OCI-LY1 (cell line): ENCODE data around the gene TRAK1.

Experiments
- EZH2 ChIP-seq: fragments of 200-600 bp; sonication (generic), shearing (Covaris generic); IDR thresholded peaks from 2 replicates; pipeline ENCODE4 v1.8.0; 2017; ENCODE audit warnings: borderline replicate concordance, mixed run types, mild to moderate bottlenecking, antibody characterized with exemption, low read length, moderate library complexity, mixed read lengths
- TF ChIP-seq, protein P1 (sequence below): fragments of 200-600 bp; sonication (generic), shearing (Covaris generic); IDR thresholded peaks from 2 replicates; pipeline ENCODE4 v1.5.1; 2017; ENCODE audit warnings: mild to moderate bottlenecking, antibody characterized with exemption, low read length, moderate library complexity, mixed read lengths

DNA sequence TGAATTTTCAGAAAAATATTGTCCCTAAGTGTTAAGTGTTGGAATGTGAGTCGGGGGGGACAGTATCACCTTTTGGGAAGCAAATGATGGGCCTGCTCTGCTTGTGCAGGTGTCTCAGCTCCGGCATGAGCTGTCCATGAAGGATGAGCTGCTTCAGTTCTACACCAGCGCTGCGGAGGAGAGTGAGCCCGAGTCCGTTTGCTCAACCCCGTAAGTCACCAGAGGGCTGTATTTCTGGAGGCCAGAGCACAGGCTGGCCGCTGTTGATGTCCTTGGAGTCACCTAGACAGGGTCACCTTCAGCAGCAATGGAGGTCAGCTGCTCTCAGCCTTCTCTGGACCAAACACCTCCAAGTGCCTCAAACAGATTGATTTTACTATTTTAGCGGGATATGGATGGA is 96.8 kb downstream of the TRAK1 start:
- TF ChIP-seq, protein P1, sequence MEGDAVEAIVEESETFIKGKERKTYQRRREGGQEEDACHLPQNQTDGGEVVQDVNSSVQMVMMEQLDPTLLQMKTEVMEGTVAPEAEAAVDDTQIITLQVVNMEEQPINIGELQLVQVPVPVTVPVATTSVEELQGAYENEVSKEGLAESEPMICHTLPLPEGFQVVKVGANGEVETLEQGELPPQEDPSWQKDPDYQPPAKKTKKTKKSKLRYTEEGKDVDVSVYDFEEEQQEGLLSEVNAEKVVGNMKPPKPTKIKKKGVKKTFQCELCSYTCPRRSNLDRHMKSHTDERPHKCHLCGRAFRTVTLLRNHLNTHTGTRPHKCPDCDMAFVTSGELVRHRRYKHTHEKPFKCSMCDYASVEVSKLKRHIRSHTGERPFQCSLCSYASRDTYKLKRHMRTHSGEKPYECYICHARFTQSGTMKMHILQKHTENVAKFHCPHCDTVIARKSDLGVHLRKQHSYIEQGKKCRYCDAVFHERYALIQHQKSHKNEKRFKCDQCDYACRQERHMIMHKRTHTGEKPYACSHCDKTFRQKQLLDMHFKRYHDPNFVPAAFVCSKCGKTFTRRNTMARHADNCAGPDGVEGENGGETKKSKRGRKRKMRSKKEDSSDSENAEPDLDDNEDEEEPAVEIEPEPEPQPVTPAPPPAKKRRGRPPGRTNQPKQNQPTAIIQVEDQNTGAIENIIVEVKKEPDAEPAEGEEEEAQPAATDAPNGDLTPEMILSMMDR = no peak
- TF ChIP-seq EZH2 = no peak
